Islet precursor cell (in vitro differentiated cells): ENCODE results near the gene CFAP126.
"Not testable (repeated sequence)": the region's sequence is repeated elsewhere in the genome, so short reads cannot be mapped to it uniquely, and the experiment has no call there.

Experiments
- DNase-seq: peaks from one replicate; pipeline ENCODE4 v3.0.0-alpha.2; 2018

CFAP126 gene, protein sequence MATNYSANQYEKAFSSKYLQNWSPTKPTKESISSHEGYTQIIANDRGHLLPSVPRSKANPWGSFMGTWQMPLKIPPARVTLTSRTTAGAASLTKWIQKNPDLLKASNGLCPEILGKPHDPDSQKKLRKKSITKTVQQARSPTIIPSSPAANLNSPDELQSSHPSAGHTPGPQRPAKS

GRCh38 chr1:161367684-161368400 is at the start of gene CFAP126:
CFAP126 (minus strand) TSS chr1:161367876; CDS start chr1:161367868, 8 bp downstream.
- DNase-seq: peak; percentile 66

- not testable (repeated sequence) for DNase-seq
Measured at GRCh38 chr1:161413050-161413449, 45.4 kb upstream of the CFAP126 start.

DNA sequence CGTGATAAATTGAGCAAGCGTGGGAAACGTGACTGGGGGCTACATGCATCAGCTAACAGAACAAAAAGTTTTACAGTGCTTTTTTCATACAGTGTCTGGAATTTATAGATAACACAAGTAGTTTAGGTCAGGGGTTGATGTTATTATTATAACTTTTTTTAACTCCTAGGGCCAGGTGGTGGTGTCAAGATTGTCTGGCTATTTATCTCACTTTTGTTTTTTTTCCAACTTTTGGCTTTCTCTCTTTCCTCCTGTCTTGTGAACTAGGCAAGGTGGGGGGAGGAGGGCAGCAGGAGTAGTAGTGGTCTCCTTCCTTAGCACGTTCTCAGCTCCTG is 42.9 kb upstream of the CFAP126 start:
- DNase-seq: not testable (repeated sequence)

- DNase-seq: not testable (repeated sequence)
Measured at GRCh38 chr1:161409848-161410635, 42.4 kb upstream of the CFAP126 start.

GRCh38 chr1:161408429-161409052 is 40.9 kb upstream of the CFAP126 start:
- DNase-seq: no peak

DNA sequence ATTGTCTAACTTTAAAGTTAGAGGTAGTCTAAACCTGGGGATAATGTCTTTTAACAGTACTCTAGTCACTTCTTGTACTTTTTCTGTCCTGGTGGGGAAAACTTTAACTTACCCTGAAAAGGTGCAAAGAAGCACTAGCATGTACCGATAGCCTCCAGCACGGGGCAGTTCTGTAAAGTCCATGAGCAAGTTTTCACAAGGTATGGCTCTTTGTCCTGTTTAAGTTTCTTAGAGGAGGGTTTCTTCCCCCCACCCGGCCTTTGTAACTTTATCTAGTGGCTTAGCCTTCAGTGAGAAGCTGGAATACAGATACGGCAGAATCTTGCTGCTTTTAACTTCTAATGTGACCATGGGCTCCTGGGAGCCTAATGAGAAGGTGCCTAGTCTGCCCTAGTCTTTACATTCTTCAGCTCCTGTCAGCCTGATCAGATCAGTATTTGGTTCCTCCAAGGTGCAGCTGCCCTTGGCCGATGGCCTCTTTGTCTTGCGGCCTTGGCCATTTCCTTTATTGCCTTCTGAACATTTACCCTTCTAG is 39.8 kb upstream of the CFAP126 start:
- no peak for DNase-seq

DNA sequence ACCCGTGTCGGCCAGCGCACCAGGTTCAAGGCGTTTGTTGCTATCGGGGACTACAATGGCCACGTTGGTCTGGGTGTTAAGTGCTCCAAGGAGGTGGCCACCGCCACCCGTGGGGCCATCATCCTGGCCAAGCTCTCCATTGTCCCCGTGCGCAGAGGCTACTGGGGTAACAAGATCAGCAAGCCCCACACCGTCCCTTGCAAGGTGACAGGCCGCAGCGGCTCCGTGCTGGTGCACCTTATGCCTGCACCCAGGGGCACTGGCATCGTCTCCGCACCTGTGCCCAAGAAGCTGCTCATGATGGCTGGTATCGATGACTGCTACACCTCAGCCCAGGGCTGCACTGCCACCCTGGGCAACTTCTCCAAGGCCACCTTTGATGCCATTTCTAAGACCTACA is 38.9 kb upstream of the CFAP126 start:
- DNase-seq: not testable (repeated sequence)

DNA sequence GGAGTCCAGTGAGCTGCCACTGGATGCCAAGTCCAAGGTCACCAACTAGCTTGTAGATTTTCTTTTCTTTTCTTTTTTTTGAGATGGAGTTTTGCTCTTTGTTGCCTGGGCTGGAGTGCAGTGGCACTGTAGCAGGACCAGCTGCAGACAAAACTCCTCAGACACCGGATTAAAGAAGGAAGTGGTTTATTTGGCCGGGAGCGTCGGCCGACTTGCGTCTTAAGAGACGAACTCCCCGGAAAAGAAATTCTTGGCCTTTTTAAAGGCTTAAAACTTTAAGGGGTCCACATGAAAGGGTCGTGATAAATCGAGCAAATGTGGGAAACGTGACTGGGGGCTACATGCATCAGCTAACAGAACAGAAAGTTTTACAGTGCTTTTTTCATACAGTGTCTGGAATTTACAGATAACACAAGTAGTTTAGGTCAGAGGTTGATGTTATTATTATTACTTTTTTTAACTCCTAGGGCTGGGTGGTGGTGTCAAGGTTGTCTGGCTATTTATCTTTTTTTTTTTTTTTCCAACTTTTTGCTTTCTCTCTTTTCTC is 36.4 kb upstream of the CFAP126 start:
- DNase-seq: no peak

DNA sequence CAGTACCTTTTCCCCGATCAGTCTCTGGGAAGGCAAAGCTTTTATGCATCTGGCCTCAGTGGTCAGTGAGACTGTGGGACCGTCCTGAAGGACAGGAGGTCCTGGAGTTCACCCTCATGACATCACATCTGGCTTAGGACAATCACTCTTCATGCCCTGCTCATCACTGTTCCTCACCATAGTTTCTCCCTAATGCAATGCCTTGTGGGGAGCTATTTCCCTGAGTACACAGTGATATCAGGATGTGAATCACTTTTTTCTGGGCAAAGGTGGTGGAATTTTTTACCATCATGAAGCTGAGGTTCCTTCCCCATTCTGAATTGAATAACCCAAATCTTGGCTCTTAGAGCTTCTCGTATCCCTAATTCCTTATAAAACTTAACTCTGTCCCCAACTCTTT is 34.8 kb upstream of the CFAP126 start:
- no peak for DNase-seq

DNA sequence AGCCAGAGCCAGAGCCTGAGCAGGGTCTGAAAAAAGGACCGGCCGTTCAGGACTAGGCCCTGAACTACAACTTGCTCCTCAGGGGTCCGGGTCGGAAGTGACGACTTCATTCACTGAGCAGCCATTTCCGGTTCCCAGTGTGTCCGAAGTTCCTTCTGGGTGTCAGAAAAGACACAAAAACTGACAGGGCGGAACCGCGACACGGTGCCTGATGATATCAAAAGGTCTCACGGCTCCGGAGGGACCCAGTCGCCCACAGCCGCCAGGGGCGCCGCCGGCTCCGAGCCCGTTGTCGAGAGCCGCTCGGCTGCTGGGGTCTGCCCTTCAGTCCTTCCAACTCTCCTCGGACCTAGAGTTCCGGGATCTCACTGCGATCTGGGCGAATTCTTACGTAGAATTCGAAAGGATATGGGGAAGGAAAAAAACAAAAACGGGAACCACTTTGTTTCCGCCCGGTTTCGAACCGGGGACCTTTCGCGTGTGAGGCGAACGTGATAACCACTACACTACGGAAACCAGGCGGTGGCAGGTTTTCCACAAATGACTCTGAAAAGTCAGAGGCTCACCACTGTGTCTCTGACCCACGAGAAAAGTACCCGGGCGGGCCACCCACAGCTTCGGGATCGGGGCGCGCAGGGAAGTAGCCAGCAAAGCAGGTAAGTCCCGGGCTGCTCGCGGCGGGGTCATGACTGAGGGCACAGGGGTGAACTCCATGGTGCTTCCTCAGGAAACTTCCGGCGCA is 31.8 kb upstream of the CFAP126 start:
- DNase-seq: peak; percentile 90

DNA sequence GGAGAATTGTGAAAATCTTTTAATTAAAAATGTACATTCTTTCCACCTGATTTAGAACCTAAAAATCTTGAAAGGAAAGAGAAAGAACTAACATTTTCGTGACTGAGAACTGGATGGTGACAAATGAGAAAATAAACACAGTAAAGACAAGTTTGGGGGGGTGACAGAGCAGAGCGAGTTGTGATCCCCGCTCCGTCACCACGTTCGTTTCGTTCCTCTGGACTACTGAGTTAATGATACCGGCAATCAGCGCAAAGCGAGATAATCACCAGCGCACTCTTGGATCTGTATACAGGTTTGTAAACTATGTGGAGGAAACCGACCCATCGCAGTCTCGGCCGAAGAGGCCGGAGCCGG is 31.2 kb upstream of the CFAP126 start:
- no peak for DNase-seq

GRCh38 chr1:161397038-161397437 is 29.4 kb upstream of the CFAP126 start:
- not testable (repeated sequence) for DNase-seq

- no peak for DNase-seq
Measured at GRCh38 chr1:161393151-161393550, 25.5 kb upstream of the CFAP126 start.

GRCh38 chr1:161391611-161392010 is 23.9 kb upstream of the CFAP126 start:
- no peak for DNase-seq

- not testable (repeated sequence) for DNase-seq
Measured at GRCh38 chr1:161391136-161391535, 23.5 kb upstream of the CFAP126 start.

DNA sequence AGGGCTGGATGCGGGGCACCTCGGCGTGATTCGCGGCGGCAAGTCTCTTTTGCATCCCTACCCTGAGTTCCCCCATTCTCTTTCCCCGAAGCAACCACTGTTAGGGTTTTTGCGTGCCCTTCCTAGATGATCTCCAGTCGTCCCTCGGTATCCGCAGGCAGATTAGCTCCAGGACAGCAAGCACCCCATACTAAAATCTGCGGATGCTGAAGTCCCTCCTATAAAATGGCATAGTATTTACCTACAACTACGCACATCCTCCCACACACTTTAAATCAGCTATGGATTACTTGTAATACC is 22.8 kb upstream of the CFAP126 start:
- no peak for DNase-seq

GRCh38 chr1:161389691-161390558 is 22.2 kb upstream of the CFAP126 start:
- DNase-seq: peak; percentile 99

- not testable (repeated sequence) for DNase-seq
Measured at GRCh38 chr1:161389158-161389557, 21.5 kb upstream of the CFAP126 start.

DNA sequence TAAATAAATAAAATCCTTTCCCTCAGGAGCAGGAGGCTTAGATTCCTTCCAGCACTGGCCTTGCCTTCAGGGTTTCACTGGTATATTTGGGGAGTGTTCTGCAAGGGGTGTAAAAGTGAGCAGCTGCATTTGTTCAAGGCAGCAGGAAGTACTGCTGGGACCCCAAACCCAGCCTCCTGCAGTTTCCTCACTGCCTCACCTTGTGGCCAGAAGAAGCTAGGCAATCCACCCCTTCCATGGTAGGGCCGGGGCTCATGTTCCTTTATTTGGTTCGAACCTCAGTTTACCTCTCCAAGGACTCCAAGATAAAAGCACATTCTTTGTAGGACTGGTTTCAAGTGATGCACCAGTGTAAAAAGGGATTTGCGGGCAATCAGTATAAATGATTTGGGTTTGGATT is 21.0 kb upstream of the CFAP126 start:
- DNase-seq: no peak

DNA sequence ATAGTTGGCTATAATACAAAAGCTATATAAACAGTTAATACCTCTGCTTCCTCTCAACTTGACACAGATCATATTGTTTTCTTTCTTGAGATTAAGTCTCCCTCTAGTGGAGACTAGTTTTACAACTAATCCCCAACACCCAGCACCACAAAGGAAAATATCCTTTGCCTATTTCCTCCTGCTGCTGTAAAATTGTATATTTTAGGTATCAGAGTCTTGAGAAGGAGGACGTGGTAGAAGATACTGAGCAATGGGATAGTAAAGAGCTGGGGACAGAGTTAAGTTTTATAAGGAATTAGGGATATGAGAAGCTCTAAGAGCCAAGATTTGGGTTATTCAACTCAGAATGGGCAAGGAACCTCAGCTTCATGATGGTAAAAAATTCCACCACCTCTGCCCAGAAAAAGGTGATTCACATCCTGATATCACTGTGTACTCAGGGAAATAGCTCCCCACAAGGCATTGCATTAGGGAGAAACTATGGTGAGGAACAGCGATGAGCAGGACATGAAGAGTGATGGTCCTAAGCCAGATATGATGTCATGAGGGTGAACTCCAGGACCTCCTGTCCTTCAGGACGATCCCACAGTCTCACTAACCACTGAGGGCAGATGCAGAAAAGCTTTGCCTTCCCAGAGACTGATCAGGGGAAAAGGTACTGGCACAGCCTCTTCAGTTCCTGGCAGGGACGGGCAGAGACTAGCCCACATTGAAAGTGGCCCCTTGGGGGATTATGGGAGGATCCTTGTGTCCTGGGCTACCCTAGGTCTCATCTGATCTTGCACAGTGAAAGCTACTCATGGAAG is 14.7 kb upstream of the CFAP126 start:
- no peak for DNase-seq

- DNase-seq: no peak
Measured at GRCh38 chr1:161381707-161382106, 14.0 kb upstream of the CFAP126 start.
